ENCODE data around the gene KCNF1. TPM values are rescaled to one million over a fixed set of nuclear protein-coding genes. Genes with fewer than 3 reads are reported as not detected.

The KCNF1 gene
- total RNA-seq, 1 donor from 2014 or later = 3.1 TPM

- no peak for DNase-seq (ENCODE audit: low read depth)
- Histone ChIP-seq H3K4me3 (ENCODE audit: low read depth, low read length) (no peak overlapping the region), H3K36me3 (ENCODE audit: control insufficient read depth, insufficient read depth, low read length) (no peaks in the 10 kb centered on the region), H3K27me3 (ENCODE audit: control insufficient read depth, insufficient read depth, low read length) (peaks cover 25% of the 10 kb centered on the region)
- no peak for TF ChIP-seq CTCF (IDR thresholded peaks at IDR 0.05; ENCODE audit: insufficient read depth, low read length, poor library complexity, severe bottlenecking)
These were observed 12.2 kb downstream of the KCNF1 start for GRCh38 chr2:10923965-10924364.

- Histone ChIP-seq H3K36me3 (ENCODE audit: control insufficient read depth, insufficient read depth, low read length) (no peaks in the 10 kb centered on the region), H3K27me3 (ENCODE audit: control insufficient read depth, insufficient read depth, low read length) (peaks cover 25% of the 10 kb centered on the region), H3K4me3 (ENCODE audit: low read depth, low read length) (no peak overlapping the region)
- TF ChIP-seq CTCF (IDR thresholded peaks at IDR 0.05; ENCODE audit: insufficient read depth, low read length, poor library complexity, severe bottlenecking) = no peak
- no peak for DNase-seq (ENCODE audit: low read depth)
These were observed 12.7 kb downstream of the KCNF1 start for GRCh38 chr2:10924441-10924840.

- peaks cover 24% of the 10 kb centered on the region for H3K27me3 ChIP-seq (ENCODE audit: control insufficient read depth, insufficient read depth, low read length)
- no peak for TF ChIP-seq CTCF (IDR thresholded peaks at IDR 0.05; ENCODE audit: insufficient read depth, low read length, poor library complexity, severe bottlenecking)
- no peaks in the 10 kb centered on the region for H3K36me3 ChIP-seq (ENCODE audit: control insufficient read depth, insufficient read depth, low read length)
- no peak overlapping the region for H3K4me3 ChIP-seq (ENCODE audit: low read depth, low read length)
- no peak for DNase-seq (ENCODE audit: low read depth)
These were observed 13.1 kb downstream of the KCNF1 start for GRCh38 chr2:10924859-10925258.

- H3K27me3 ChIP-seq (ENCODE audit: control insufficient read depth, insufficient read depth, low read length) = peaks cover 21% of the 10 kb centered on the region
- no peak for TF ChIP-seq CTCF (IDR thresholded peaks at IDR 0.05; ENCODE audit: insufficient read depth, low read length, poor library complexity, severe bottlenecking)
These were observed 14.6 kb downstream of the KCNF1 start for GRCh38 chr2:10926191-10926820.

GRCh38 chr2:10930721-10931516 lies 19.2 kb downstream of the KCNF1 start:
- no peak for DNase-seq (ENCODE audit: low read depth)
- Histone ChIP-seq H3K4me3 (ENCODE audit: low read depth, low read length) (no peak overlapping the region), H3K27me3 (ENCODE audit: control insufficient read depth, insufficient read depth, low read length) (peaks cover 6% of the 10 kb centered on the region), H3K36me3 (ENCODE audit: control insufficient read depth, insufficient read depth, low read length) (no peaks in the 10 kb centered on the region)
- no peak for TF ChIP-seq CTCF (IDR thresholded peaks at IDR 0.05; ENCODE audit: insufficient read depth, low read length, poor library complexity, severe bottlenecking)

More at GRCh38 chr2:10926191-10926820, 14.6 kb downstream of the KCNF1 start:
- no peak overlapping the region for H3K4me3 ChIP-seq (ENCODE audit: low read depth, low read length)
- no peak for DNase-seq (ENCODE audit: low read depth)
- no peaks in the 10 kb centered on the region for H3K36me3 ChIP-seq (ENCODE audit: control insufficient read depth, insufficient read depth, low read length)

Data from kidney epithelial cell (primary cell).